Panc1 (cell line): ENCODE data around the gene ASCL2.

ENCODE experiments used
- CTCF ChIP-seq: fragments of 450-650 bp; IDR thresholded peaks from 2 replicates; pipeline ENCODE4 v1.5.1; 2017; ENCODE audit warnings: mild to moderate bottlenecking
- POLR2AphosphoS5 ChIP-seq: IDR thresholded peaks from 2 replicates; pipeline ENCODE4 v1.6.1; 2012; ENCODE audit warnings: mild to moderate bottlenecking, low read depth, low read length, moderate library complexity
- REST ChIP-seq, 2 experiments: IDR thresholded peaks; 2 replicates each; pipeline ENCODE4 v1.6.1; 2011 to 2012; ENCODE audit warnings: low read depth in 2 of 2, control low read depth in 1 of 2, low read length in 1 of 2, mild to moderate bottlenecking in 1 of 2, moderate library complexity in 1 of 2; ENCODE audit not compliant: insufficient read depth in 1 of 2
- SIN3A ChIP-seq: IDR thresholded peaks from 2 replicates; pipeline ENCODE4 v1.6.1; 2012; ENCODE audit warnings: low read depth, mild to moderate bottlenecking, low read length, moderate library complexity, borderline replicate concordance; ENCODE audit not compliant: insufficient read depth

- TF ChIP-seq SIN3A (no peak), CTCF (no peak), POLR2AphosphoS5 (no peak), REST (IDR thresholded peaks at IDR 0.05; ENCODE audit: insufficient read depth in 1 of 2, low read depth in 2 of 2, low read length in 1 of 2) (no peak)
Measured at GRCh38 chr11:2293531-2293971, 23.2 kb upstream of the ASCL2 start.
